ENCODE results near the gene CHST12. TPM values are rescaled to one million over a fixed set of nuclear protein-coding genes. Genes with fewer than 3 reads are reported as not detected.

The CHST12 gene
- total RNA-seq, 2 donors from 2014 or later: 4.7 to 11.2 TPM

DNA sequence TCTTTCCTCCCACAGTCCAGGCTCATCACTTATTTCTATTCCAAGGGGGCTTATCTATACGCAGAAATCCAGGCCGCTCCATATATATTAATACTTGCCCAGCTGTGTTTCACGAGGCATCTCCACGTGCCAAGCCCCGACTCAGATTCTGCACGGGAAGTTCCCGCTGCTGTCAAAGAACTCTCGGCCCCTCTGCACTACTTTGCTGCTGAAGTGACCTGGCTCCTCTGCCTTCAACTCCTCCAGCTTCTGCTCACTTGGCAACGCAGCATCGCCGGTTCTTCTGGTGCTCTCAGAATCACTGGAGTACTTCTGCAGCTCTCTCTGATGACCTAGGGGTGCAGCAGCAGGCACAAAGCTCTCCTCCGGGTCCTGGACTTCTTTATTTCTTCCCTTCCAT lies 9.7 kb upstream of the CHST12 start:
- intact Hi-C loops (cut with DNase I): no loop called here
- Histone ChIP-seq H3K27me3 (no peaks in the 10 kb centered on the region), H3K4me1 (no peaks in the 10 kb centered on the region), H3K9me3 (no peaks in the 10 kb centered on the region), H3K4me3 (no peak overlapping the region), H3K36me3 (replicated peaks in 1 of 2; ENCODE audit: insufficient read depth in 1 of 2, low read depth in 2 of 2) (no peaks in the 10 kb centered on the region), H3K27ac (no peak overlapping the region)
- 76 to 77% methylated on average over 12 of the region's 12 CpGs for WGBS, 2 donors
- DNase-seq (no peak), ATAC-seq (no peak)
- TF ChIP-seq, protein P1, sequence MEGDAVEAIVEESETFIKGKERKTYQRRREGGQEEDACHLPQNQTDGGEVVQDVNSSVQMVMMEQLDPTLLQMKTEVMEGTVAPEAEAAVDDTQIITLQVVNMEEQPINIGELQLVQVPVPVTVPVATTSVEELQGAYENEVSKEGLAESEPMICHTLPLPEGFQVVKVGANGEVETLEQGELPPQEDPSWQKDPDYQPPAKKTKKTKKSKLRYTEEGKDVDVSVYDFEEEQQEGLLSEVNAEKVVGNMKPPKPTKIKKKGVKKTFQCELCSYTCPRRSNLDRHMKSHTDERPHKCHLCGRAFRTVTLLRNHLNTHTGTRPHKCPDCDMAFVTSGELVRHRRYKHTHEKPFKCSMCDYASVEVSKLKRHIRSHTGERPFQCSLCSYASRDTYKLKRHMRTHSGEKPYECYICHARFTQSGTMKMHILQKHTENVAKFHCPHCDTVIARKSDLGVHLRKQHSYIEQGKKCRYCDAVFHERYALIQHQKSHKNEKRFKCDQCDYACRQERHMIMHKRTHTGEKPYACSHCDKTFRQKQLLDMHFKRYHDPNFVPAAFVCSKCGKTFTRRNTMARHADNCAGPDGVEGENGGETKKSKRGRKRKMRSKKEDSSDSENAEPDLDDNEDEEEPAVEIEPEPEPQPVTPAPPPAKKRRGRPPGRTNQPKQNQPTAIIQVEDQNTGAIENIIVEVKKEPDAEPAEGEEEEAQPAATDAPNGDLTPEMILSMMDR (IDR thresholded peaks at IDR 0.05): no peak
- no peak for TF ChIP-seq POLR2A (IDR thresholded peaks at IDR 0.05)

GRCh38 chr7:2394566-2395082 lies 8.8 kb upstream of the CHST12 start:
- TF ChIP-seq, protein P1 (IDR thresholded peaks at IDR 0.05): no peak
- TF ChIP-seq POLR2A (IDR thresholded peaks at IDR 0.05): no peak
- no peak overlapping the region for H3K27ac ChIP-seq
- no peaks in the 10 kb centered on the region for H3K9me3 ChIP-seq
- no peak overlapping the region for H3K4me3 ChIP-seq
- H3K27me3 ChIP-seq: no peaks in the 10 kb centered on the region
- no peak for ATAC-seq
- WGBS, 2 donors: 89 to 90% methylated on average over 12 to 21 of the region's 21 CpGs
- no peak for DNase-seq
- intact Hi-C loops (cut with DNase I): no loop called here
- no peaks in the 10 kb centered on the region for H3K36me3 ChIP-seq (replicated peaks in 1 of 2; ENCODE audit: insufficient read depth in 1 of 2, low read depth in 2 of 2)
- H3K4me1 ChIP-seq: peaks cover 3% of the 10 kb centered on the region

- WGBS, 2 donors: 88 to 90% methylated on average over 3 to 4 of the region's 4 CpGs
- H3K36me3 ChIP-seq (replicated peaks in 1 of 2; ENCODE audit: insufficient read depth in 1 of 2, low read depth in 2 of 2): no peaks in the 10 kb centered on the region
- H3K27ac ChIP-seq: no peak overlapping the region
- H3K4me1 ChIP-seq: peaks cover 17% of the 10 kb centered on the region
- H3K4me3 ChIP-seq: no peak overlapping the region
- intact Hi-C loops (cut with DNase I): no loop called here
- no peaks in the 10 kb centered on the region for H3K27me3 ChIP-seq
- H3K9me3 ChIP-seq: no peaks in the 10 kb centered on the region
- no peak for ATAC-seq
- DNase-seq: no peak
- TF ChIP-seq, protein P1 (IDR thresholded peaks at IDR 0.05): no peak
- no peak for TF ChIP-seq POLR2A (IDR thresholded peaks at IDR 0.05)
These were observed 4.9 kb upstream of the CHST12 start for GRCh38 chr7:2398506-2398905.

GRCh38 chr7:2399848-2400587 lies 3.4 kb upstream of the CHST12 start:
- WGBS, 2 donors: 10 to 13% methylated on average over 6 of the region's 6 CpGs
- ATAC-seq (peak; percentile 35), DNase-seq (peak; percentile 85 to 91 (median 89))
- H3K9me3 ChIP-seq: no peaks in the 10 kb centered on the region
- H3K36me3 ChIP-seq (replicated peaks in 1 of 2; ENCODE audit: insufficient read depth in 1 of 2, low read depth in 2 of 2): no peaks in the 10 kb centered on the region
- peak overlapping the region in 3 of 4 donors; percentile 47 to 86 (median 86) for H3K27ac ChIP-seq
- TF ChIP-seq POLR2A (IDR thresholded peaks at IDR 0.05): no peak
- TF ChIP-seq, protein P1 (IDR thresholded peaks at IDR 0.05): no peak
- no peaks in the 10 kb centered on the region for H3K27me3 ChIP-seq
- H3K4me3 ChIP-seq: no peak overlapping the region
- intact Hi-C loops (cut with DNase I): no loop called here
- peaks cover 26% of the 10 kb centered on the region for H3K4me1 ChIP-seq

GRCh38 chr7:2402687-2403013 lies 761 bp upstream of the CHST12 start:
- H3K27ac ChIP-seq: peak overlapping the region in 2 of 4 donors; percentile 42 to 68
- H3K4me3 ChIP-seq: peak overlapping the region in 1 of 2 donors; percentile 52
- 45 to 54% methylated on average over 6 of the region's 6 CpGs for WGBS, 2 donors
- ATAC-seq (no peak), DNase-seq (no peak)
- TF ChIP-seq POLR2A (IDR thresholded peaks at IDR 0.05): no peak
- TF ChIP-seq, protein P1 (IDR thresholded peaks at IDR 0.05): no peak
- H3K36me3 ChIP-seq (replicated peaks in 1 of 2; ENCODE audit: insufficient read depth in 1 of 2, low read depth in 2 of 2): no peaks in the 10 kb centered on the region
- intact Hi-C loops (cut with DNase I): no loop called here
- no peaks in the 10 kb centered on the region for H3K9me3 ChIP-seq
- H3K27me3 ChIP-seq: no peaks in the 10 kb centered on the region
- H3K4me1 ChIP-seq: peaks cover 37% of the 10 kb centered on the region
